Head of caudate nucleus (tissue), 42 donors: Measurements from ENCODE around the gene DUOX1.

Experiments
- DNase-seq, 42 donors: peaks; one replicate each; pipeline versions ENCODE4 v3.0.0 to v3.0.0-alpha.2; 2020 to 2021; ENCODE audit warnings: mixed read lengths in 7 of 42
- intact Hi-C: fragments of 100-400 bp; cut with DNase I; formaldehyde crosslinking; loops from one replicate; pipeline ENCODE4 v1.15.0; 2022

DUOX1 gene

DNA sequence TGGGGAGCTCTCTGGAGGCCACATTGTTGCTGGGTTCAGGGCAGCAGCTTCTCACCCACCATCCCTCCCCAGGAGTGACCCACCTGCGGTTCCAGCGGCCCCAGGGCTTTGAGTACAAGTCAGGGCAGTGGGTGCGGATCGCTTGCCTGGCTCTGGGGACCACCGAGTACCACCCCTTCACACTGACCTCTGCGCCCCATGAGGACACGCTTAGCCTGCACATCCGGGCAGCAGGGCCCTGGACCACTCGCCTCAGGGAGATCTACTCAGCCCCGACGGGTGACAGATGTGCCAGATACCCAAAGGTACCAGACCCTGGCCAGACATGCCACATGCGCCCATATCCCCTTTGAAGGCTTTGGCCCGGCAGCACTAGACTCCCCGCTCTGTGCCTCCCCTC is 31.9 kb downstream of the DUOX1 start:
- intact Hi-C loops = no loop called here
- DNase-seq = no peak

DNA sequence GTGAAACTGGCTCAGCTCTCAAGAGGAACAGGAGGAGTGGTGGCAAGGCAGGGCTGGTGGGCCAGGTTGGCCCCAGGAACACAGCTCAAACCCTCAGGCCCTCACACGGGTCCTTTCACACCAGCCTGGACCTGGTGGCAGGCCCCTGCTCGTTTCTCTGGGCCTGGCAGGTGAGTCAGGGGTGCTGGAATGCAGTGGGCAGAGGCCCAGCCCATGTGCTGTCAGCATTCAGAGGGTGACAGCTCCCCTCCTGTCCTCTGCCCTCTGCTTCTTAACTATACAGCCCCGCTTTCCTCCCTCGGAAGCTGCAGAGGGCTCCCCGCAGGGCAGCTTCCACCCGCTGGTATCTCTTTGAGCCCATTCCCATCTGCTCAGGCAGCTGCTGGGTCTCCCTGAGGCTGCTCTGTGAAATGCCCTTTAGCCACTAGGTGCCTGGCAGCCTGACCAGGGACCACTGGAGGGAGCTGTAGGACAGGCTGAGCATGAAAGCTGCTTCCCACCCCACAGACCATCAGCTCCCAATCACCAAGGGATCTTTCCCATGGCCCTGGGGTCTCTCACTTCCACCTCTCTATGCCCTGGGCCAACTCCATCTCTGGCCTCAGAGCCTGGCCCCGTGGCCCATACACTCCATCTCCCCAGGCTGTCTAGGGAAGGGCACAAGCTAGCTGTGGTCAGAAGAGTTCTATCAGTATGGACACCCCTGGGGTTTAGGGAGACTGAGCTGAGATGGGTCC is 33.1 kb downstream of the DUOX1 start:
- intact Hi-C loops = no loop called here
- peak in 41 of 42 donors; percentile 65 to 94 (median 83) for DNase-seq

DNA sequence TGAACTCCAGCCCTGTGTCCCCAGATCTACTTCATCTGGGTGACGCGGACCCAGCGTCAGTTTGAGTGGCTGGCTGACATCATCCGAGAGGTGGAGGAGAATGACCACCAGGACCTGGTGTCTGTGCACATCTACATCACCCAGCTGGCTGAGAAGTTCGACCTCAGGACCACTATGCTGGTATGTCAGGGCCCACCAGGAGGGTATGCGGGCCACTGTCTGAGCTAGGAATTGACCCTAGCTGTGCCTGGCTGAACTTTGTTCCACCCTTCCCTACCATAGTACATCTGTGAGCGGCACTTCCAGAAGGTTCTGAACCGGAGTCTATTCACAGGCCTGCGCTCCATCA is 33.7 kb downstream of the DUOX1 start:
- intact Hi-C loops = no loop called here

DNA sequence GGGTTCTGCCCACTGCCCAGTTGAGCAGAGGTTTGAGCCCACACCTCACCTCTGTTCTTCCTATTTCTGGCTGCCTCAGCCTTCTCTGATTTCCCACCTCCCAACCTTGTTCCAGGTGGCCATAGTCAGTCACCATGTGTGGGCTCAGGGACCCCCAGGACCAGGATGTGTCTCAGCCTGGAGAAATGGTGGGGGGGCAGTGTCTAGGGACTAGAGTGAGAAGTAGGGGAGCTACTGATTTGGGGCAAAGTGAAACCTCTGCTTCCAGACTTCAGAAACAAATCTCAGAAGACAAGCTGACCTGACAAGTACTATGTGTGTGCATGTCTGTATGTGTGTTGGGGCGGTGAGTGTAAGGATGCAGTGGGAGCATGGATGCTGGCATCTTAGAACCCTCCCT is 35.1 kb downstream of the DUOX1 start:
- DNase-seq = no peak
- intact Hi-C loops = no loop called here

More for the DNA sequence above, 33.7 kb downstream of the DUOX1 start:
- no peak for DNase-seq

DNA sequence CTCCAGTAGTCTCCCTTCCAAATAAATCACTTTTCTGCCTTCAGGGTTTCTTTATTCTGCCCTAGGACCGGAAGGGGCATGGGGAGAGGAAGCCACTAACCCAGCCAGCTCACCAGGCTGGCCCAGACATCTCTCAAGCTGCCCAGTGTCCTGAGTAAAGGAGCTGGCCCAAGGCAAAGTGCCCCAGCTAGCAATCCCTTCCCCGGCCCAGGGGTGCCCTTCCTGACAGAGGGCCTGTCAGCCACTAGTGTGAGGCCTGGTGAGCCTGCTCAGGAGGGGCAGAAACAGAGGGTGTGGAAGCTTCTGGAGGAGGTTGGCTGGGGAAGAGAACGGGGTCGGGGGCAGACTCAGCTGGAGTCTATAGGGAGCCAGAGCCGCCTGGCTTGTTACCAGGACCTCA is 35.7 kb downstream of the DUOX1 start:
- intact Hi-C loops = no loop called here

DNA sequence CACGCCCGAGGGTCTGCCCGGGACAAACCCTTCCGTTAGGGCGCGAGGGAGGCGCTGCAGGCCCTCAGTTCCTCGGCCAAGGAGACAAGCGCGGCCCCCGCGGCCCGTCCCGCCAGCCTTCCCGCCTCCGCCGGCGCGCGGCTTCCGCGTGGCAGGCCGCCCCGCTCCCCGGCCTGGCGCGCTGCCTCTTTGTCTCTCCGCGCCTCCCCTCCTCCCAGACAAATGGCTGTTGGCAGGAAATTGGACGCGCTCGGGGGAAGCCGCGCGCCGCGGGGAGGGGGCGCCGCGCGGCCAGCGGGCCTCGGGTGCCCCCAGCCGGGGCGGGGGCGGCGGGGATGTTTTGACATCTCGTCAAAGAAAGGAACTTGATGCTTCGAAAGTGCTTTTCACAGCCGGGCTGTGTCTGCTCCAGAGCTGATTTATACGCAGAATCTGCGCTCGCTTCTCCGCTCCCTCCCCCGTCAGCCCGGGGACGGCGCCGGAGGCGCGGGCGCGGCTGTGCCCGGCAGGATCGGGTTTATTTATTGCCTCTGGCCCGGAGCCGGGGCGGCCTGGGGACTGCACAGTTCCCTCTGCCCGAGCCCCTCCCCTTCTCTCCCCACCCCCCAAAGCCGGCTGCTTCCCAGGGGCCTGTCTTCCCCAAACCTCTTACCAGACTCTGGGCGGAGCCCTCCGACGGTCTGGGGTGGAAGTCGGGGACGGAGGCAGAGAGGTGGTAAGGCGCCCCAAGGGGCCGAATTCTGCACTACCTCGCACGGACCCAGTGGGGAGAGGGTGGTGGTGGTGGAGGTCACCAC is 37.2 kb downstream of the DUOX1 start:
- peak; percentile 63 to 93 (median 84) for DNase-seq
- intact Hi-C loops = no loop called here

More for the DNA sequence above, 35.7 kb downstream of the DUOX1 start:
- no peak for DNase-seq

DNA sequence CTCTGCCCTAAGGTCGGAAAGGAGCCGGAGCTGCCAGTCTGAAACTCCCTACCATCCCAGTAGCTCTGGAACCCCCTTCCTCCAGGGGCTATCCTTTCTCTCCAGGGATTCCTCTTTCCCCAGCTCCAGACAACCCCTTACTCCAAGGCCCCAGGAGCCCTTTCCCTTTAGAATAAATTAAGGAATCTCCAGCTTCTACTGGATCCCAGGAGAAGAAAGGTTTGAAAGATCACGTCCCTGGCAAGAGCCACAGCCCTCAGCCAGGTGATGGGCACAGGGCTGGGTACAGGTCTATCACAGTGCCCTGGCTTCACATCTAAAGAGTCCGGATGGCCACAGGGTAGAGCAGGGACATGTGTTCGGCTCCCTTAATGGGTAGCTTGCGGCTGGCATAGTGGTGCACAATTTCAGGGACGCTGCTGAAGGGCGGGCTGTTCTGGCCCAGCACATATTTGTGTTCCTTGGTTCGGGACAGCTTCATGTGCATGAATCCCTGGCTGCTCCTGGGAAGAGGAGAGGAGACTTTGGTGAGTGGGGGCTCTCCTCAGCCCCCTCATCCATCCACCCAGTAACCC is 37.9 kb downstream of the DUOX1 start:
- DNase-seq = no peak

DNA sequence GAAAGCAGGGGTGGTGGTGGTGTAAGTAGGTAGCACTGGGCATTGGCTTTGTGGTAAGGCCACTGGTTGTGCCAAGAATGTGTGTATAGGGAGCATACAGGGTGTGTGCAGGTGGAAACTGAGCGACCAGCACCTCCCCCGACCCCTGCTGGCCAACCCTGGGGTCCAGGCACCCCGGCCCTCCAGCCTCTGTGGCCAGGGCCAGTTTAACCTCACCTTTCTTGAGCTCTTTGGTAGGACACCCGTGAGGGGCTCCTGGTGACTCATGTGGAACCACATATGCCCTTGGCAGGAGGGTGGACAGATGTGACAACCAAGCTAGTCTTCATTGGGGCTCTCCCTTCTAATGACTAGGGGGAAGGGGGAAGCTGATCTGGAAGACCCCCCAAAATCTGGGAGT is 38.5 kb downstream of the DUOX1 start:
- no peak for DNase-seq
- intact Hi-C loops = loop anchor here (2.0 kb wide), 1 partner anchor 37 kb away; no protein-coding TSS in a partner anchor

More for the DNA sequence above, 37.9 kb downstream of the DUOX1 start:
- intact Hi-C loops = loop anchor here (2.0 kb wide), 1 partner anchor 37 kb away; no protein-coding TSS in a partner anchor

DNA sequence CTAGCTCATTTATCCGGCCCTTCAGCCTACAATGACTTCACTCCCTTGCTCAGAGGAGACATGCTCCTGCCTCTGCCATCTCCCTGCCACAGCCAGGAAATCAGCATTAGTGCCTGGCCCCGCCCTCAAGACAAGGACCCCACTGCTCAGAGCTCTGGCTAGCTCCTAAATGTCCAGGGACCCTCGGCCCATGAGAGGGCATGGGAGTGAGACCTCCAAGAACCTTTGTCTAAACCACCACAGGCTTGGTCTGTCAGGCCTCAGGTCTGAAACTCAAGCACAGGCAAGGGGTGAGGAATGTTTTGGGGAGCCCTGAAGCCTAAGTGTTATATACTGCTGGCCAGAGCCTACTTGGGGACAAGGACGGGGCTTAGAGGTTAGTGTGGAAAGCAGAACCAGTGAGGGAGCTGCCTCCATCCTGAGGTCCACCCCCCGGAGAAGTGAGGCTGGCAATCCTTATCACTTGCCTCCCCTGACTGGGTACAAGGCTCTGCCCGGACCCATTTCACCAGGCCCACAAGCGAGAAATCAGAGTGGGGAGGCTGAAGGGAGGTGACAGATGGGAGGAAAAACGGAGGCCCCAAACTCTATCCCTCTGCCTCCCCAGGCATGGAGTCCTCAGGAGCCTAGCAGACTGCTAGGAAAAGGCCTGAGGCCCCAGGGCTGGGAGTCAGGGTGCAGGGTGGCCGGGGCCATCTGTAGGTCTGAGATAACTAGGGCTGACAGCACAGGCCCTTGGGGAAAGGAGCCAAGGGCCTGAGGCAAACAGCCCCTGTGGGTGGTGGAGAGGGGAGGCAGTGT is 39.2 kb downstream of the DUOX1 start:
- DNase-seq = no peak
- intact Hi-C loops = loop anchor here (2.0 kb wide), 1 partner anchor 36 kb away; no protein-coding TSS in a partner anchor

DNA sequence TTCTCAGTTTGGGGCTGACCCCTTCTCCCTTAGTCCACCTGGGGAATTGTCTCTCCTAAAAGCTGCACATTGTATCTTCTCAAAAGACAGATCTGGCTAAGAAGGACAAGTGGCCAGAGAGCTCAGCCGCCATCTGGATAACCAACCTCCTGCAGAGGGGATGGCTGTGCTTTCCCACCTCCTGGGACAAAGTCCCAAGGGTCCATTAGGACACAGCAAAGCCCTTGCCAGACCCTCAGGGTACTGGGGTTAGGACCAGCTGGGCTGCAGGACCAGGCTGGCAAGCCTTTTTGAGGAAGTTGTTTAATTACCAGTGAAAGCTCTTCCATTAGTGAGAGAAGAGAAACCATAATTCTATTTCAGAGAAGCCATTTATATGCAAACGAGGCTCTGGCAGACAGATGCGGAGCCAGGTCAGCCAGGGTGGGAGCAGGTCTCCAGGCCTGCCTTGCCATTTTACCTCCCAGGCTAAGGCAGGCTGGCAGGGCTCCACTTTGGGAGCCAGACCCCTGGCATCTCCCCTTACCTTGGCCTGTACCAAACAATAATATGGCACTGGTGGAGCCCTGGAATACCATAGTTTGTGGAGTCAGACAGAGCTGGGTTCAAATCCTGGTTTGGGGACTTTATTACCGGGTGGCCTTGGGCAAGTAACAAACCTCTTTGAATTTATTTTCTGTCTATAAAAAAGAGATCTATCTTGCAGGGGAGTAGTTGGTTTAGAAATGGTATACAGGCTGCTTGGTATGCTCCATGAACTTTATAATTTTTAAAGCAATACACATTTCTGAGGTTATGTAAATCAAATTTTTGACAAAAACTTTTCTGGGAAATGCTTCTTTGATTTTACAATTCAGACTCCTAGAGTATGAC is 40.0 kb downstream of the DUOX1 start:
- DNase-seq = no peak
- intact Hi-C loops = loop anchor here (2.0 kb wide), 1 partner anchor 35 kb away; no protein-coding TSS in a partner anchor

DNA sequence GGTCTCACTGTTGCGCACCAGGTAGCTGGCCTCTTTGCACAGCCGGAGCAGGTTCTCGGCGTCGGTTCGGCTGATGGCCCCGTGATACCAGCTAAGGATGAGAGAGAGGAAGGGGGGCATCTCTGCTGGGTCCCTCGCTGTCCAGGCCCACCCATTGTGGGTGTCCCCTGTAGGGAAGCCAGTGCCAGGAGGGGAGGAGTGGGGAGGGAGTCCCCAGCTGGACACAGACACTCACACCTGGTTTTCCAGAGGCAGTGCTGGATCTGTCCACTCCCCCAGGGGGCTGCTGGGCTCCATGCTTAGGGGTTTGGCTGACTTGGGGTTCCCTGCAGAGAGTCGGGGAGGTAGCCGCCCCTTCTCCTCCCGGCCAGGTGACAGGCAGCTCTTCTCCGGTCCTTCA is 42.1 kb downstream of the DUOX1 start:
- intact Hi-C loops = no loop called here
- DNase-seq = no peak

DNA sequence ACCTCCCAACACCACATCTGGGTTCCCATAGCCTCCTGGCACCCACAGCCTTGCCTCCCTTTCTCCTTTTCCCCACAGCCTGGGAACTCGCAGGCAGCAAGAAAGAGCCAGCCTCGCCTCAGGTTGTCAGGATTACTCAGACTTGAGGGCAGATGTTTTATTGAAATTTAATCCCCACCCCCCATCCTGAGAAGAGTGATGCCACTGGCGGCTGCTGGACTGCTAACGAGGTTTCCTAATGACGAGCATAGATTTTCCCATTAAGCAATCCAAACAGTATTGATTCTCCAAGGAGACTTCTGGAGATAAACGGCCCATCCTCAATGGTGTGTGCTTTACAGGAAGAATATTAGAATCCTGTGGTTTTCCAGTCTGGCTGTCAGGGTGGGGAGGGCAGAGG is 44.3 kb downstream of the DUOX1 start:
- intact Hi-C loops = no loop called here
- no peak for DNase-seq

DNA sequence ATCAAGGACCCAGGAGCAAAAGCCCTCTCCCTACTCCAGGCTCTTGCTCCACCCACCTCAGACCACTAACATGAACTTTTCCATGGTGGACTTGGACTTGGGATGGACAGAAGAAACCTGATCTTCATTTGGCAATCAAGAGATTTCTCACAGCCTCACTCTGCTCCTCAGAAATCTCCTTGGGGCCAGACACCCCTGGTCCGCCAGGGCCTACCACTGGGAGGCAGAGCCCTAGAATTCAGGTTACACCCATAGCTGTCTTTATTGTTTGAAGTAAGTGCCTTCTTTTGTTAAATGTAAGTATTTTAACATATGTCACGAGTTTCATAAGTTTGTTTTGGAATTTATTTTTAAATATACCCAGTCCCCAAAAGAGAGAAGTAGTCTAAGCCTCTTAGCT is 44.8 kb downstream of the DUOX1 start:
- intact Hi-C loops = no loop called here

DNA sequence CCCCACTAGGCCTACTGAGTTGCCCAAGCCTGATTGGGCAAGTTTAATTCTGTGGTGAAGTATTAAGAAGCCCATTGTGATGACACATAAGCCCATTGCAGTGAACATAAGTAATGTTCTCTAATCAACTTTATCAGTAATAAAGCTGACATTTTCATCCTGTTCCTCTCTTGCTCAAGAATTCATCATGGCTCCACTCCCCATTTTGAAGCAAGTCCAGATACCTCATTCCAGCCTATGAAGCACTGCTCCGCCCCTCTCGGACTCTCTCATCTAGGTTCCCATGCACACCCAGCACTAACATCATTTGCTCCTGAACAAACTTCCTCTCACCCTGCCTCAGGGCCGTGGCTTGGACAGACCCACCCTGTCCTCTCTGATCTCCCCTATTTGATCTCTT is 47.5 kb downstream of the DUOX1 start:
- intact Hi-C loops = no loop called here
- no peak for DNase-seq

More for the DNA sequence above, 44.8 kb downstream of the DUOX1 start:
- DNase-seq = no peak

DNA sequence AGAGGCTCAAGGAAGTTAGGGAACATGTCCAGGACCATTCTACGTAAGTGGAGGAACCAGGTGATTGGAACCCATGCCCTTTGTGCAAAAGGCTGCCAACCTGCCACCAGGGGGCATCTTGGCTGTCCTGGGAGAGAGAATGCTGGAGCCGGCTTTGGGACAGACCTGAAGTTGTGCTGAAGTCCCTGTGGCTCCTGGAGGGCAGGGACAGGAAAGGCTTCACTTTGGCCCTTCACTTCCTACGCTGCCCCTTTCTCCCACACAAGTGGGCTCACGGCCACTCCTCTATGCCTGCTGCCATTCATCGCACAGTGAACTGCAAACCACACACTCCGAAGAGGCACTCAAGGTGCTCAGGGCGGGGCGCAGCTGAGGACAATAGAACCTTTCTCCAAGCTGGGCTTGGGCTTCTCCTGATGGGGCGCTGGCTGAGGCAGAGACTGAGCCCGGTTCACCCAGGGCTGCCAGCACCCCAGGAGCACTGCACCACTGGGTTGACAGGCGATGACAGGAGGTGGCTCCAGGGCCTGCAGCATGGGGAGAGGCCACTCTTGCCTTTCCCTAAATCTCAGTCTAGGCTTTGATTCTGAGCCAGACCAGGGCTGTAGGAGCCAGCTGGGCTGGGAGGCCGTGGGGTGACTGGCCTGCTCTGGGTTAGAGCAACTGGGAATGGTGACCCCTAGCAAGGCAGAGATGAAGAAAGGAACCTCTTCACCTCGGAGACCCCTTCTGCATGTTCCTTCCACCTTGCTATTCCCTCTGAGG is 49.6 kb downstream of the DUOX1 start:
- peak in 10 of 42 donors; percentile 37 to 81 (median 53) for DNase-seq
- intact Hi-C loops = no loop called here

DNA sequence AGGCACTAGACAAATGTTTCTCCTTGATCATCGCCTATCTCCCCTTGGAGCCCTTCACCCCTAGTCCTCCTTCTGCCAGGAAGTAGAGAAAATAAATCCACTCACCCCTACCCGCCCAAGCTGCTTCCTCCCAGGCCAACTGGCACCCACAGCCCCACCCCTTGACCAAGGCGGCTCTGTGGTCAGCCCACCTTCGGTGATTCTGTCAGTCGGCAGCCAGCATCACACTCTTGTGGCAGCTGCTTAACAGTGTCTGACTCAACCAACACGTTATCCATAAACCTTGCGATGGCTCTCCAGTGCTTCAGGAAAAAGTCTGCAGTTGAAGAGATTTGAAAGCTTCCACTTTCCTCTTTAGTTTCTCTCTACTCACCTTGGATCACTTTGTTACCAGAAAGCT is 50.4 kb downstream of the DUOX1 start:
- DNase-seq = no peak
- intact Hi-C loops = no loop called here

DNA sequence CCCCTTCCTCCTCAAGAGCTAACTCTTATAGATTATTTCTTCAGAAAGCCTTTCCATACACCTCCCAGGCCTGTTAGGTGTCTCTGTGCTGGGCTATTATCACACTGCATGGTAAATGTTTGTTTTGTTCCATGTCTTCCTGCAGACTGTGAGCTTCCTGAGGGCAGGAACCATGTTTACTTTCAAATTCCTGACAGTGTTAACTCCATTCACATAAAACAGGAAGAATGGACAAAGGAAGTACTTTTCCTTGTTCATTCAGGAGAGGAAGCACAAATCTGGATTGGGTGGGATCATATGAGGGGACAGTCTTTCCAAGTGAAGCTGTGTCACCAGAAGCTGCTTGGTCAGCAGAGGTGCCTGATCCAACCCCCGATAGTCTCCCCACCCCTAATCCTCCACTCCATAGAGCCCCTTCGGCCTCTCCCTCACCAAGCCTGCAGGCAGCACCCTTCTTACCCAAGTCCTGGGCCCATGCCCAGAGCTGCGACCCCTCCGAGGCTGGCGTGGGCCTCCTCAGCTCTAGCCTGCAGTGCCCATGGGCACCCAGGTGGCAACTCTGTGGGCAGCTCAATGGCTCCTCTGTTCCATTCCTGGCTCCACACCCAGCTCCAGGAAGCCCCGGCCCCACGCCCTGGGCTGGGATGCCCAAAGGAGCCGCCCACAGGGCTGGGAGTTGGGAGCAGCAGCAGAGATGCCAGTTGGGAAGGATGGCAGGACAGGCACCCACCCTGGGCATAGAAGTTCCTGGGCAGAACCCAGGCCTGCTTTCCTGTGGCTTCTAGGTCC is 51.0 kb downstream of the DUOX1 start:
- intact Hi-C loops = no loop called here
- no peak for DNase-seq
